A549 treated with DMSO at 1 μM for 4 hours (cell line): ENCODE results near the gene OVAAL. TPM values are rescaled to one million over a fixed set of nuclear protein-coding genes. Genes with fewer than 3 reads are reported as not detected.

Experiments used
- total RNA-seq: library from RNA; stranded (reverse); fragments of 200-300 nt; extraction: Qiagen RNA extraction; gene quantifications from 5 replicates; pipeline ENCODE4 v1.2.3, GENCODE V29; 2022; ENCODE audit warnings: low read depth

Gene OVAAL
- total RNA-seq = not detected in 5 replicates

DNA sequence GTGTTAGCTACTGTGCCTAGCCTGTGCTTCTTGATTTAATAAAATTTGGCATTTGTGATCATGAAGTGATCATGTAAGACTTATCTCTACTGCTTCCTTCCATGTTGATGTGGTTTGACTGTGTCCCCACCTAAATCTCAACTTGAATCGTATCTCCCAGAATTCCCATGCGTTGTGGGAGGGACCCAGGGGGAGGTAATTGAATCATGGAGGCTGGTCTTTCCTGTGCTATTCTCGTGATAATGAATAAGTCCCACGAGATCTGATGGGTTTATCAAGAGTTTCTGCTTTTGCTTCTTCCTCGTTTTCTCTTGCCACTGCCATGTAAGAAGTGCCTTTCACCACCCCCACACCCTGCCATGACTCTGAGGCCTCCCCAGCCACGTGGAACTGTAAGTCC is at the start of gene OVAAL:
TSS of gene OVAAL (plus strand) at position 301 of the 400 bp plus-strand sequence.

Other genes with a start within 250 kb of the OVAAL start
- gene ACBD6, start 56.4 kb upstream of the OVAAL start, total RNA-seq = 54.8 to 62.5 TPM (median 57.5 TPM) in 5 replicates
- 18.7 to 25.8 TPM (median 24.9 TPM) in 5 replicates for gene XPR1, start 73.1 kb downstream of the OVAAL start, total RNA-seq